DMS114 treated with DMSO at 0.1 percent for 48 hours (cell line): ENCODE data around the gene PUM2.

Source experiments
- DNase-seq: peaks from one replicate; lab custom pipeline; 2025; ENCODE audit not compliant: unreplicated experiment; lab: John Stamatoyannopoulos, UW

PUM2 gene

DNA sequence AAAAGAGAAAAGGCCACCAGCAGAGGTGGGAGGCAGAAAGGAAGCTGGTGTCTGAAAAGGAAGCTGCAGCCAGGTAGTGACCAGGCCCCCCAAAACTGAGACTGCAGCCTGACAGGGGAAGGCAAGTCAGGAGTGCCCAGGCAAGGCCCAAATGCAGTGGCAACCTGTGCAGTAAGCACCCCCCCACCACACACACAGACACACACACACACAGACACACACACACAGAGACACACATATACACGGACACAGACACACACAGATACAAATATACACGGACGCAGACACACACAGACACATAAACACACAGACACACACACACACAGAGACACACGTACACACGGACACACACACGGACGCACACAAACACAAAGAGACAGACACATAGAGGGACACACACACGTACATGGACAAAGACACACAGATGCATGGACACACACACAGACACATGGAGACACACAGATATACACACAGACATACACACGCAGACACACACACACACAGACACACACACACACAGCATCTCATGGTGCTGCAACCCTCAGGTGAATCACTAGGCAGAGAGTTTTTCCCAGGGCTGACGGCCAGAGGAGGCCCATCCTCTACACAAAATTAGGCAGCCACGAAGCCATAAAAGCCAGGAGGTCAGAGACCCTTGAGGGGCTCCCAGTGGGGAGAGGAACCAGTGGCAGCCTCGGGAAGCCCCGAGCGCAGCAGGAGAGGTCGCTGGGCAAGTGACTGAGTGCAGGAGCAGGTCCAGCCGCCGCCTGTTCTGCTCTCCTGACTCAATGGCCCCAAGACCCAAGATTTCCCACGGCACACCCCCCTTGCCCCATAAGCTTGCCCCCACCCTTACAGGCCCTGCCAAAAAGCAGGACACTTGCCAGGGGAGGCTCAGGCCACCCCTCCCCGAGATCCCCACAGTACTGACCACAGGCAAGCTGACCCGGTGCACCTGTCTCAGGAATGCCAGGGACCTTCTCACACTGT lies 132.0 kb downstream of the PUM2 start:
- DNase-seq = no peak

DNA sequence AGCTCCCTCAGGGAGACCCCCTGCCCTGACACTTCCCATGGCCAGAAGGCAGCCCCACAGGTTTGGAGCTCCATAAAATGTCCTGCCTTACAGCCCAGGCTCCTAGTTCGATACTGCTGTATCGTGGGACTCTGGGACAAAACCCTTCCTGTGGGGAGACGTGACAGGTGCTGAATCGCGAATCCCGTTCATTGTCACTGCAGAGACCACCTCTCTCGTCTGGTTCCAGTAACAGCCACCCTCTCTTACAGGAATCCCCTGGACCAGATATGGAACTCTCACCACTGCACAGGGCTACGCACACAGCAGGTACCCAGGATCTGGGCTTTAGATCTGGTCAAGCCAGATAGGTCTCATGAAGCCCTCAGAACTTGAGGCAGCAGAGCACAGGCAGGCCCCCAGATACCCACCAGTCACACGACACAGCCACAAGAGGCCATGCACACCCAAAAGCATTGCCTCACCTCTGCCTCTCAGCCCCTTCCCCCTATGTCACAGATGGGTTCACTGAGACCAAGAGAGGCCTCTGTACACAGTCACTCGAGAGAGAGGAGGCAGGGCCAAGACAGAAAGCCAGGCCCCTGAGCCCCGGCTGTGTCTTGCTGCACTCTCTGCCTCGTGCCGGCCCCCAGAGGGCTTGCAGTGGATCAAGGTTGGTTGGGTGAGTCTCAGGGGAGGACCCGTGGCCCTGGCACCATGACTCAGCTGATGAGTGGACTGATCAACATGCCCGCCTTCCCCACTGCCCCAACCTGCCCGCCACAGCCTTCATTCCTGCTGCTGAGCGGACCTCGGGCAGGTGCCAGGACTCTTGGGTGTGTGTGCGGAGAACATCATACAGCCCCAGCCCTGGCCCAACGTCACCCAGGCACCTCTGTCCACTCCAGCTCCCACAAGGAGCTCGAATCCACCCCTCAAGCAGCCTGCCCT lies 133.3 kb downstream of the PUM2 start:
- no peak for DNase-seq

DNA sequence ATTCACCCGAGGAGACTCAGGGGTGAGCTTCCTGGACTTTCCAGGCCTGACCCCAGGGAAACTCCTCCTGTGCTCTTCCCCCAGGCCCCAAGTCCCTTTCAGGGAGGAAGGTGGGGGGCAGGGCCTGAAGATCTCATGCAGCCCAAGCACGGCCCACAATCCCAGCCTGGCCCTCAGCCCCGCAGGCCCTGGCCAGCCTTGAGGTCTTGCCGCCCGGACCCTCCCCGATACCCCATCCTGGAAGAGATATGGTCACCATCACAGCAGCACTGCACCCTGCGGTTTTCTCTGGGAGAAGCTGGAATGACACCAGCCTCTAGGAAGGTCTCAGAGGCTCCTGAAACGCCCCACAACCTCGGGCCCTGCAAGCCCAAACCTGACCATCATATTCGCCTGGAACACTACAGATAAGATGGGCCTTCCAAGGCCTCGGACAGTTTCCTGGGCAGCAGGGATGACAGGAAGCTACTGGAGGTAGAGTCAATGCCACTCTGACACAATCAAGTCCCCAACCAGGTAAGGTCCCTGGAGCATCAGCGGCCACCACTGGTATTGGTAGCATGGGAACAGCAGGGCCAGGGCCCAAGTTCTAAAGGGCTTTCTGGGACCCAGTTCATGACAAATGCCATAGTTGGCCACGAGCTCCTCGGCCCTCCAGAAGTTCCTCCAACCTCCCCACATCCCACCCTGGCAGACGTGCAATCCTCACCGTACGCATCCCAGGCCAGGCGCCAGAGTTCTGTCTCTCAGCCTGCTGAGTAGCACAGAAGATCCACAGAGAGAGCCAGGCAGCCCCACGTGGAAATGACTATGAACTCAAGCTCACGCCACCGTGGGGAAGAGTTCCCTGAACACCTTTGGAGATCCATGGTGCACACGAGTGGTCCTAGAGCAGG lies 134.3 kb downstream of the PUM2 start:
- no peak for DNase-seq

DNA sequence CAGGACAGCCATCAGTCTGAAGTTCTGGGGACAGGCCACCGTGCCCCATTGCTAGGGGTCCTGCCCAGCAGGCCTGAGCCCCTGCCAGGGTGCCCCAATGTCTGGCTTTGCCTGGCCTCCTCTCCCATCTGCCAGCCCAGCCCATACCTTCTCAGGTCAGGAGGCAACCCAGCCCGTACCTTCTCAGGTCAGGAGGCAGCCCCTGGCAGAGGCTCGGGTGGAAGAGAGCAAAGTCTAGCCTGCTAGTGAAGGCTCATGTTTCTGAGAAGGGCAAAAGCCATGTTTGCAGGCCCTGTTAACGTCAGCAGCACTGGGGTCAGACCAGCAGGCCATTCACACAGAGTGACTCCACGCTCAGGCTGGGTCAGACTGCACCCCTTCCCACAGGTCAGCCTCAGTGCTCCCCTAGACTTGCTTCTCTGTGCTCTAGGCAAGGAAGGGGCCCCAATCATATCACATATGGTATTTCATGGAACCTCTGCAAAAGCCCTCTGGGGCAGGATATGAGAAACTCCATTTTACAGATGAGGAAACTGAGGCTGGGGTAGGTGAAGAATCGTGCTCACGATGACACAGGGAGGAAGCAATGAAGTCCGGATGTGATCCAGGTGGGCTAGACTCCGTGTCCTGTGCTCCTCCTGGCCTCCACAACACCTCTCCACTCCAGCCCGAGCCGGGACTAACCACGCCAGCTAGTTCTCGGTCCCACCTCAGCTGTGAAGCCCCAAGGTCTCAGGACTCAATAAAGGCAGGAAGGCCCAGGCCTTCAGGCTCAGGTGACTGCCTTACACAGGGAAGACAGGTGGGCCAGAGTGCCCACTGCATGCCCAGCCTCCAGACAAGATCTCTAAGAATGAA lies 135.2 kb downstream of the PUM2 start:
- DNase-seq = no peak

DNA sequence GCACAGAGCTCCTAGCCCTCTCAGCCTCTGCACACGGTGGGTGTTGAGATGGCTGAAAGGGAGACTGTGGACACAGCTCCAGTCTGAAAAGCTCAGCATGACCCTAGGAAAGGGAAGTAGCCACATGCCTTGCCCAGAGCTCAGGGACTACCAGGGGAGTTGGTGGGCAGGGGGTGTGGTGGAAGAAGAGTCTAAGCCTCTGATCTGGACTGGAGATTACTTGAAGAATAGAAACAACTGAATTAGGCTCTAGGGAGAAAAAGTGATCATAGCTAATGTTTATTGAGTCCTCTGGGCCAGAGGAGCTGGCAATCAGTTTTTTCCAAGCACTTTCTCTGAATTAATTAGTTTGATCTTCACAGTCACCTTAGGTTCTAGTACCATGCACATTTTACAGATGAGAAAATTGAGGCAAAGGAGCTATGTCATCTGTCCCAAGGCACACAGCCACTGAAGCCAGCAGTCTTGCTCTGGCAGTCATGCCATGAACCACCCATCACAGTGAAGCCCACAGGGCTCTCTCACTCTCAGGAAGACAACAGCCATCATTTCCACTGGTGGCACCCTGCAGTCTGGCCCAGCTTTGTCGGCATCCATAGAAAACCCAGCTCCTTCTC lies 136.0 kb downstream of the PUM2 start:
- no peak for DNase-seq

GRCh38 chr2:20213651-20214565 lies 136.7 kb downstream of the PUM2 start:
- DNase-seq = no peak

- DNase-seq = no peak
Observed at GRCh38 chr2:20212871-20213503, 137.7 kb downstream of the PUM2 start.

GRCh38 chr2:20212459-20212870 lies 138.2 kb downstream of the PUM2 start:
- DNase-seq = no peak

GRCh38 chr2:20211860-20212458 lies 138.7 kb downstream of the PUM2 start:
- no peak for DNase-seq

DNA sequence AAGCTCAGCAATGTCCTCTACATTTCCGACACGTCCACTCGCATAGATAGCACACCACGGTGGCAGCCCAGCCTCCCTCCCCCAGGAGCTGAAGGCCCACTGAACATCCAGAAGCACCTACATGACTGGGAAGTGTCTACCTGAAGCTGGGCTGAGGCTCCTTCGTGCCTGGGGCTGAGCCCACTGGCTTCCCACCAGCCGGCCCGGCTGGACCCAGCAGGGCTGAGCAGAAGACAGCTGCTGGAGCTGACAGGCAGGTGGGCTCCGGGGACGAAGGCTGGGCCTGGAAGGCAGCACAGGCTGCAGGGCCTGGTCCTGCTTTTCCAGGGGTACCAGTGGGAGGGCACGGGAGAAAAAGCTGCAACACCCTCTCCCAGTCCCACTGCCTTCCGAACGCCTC lies 139.2 kb downstream of the PUM2 start:
- no peak for DNase-seq

- DNase-seq = no peak
Observed at GRCh38 chr2:20210462-20210861, 140.2 kb downstream of the PUM2 start.

DNA sequence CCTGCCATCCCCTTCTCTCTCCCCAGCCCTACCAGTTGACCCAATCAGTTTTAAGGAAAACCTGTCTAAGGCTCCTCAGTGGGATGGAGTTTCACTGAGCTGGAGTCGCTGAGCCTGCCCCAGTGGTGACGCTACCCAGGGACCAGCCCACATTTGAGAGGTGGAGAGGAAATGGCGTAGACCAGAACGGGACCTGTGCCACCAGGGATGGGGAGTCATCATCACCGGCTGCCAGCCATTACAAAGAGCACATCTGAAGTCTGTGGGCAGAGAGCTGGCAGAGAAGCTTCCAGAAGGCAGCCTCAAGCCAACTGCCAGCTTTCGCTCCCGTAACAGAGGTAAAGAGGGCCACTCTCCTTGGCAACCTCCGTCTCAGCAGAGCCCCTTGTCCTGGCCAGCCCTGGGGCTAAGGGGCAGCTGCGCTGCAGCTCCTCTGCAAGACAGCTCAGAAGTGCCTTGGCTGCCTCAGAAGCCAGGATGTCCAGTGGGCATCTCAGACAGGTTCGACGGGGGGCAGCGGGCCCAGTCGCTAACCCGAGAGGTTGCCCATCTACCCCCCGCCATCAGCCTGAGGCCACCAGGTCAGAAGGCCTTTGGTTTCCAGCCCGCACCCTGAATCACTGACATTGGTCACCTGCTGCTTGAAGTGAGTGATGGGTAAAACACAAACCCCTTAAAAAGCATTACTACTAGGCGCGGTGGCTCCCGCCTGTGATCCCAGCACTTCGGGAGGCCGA lies 141.1 kb downstream of the PUM2 start:
- no peak for DNase-seq

- no peak for DNase-seq
Observed at GRCh38 chr2:20208476-20208859, 142.2 kb downstream of the PUM2 start.

DNA sequence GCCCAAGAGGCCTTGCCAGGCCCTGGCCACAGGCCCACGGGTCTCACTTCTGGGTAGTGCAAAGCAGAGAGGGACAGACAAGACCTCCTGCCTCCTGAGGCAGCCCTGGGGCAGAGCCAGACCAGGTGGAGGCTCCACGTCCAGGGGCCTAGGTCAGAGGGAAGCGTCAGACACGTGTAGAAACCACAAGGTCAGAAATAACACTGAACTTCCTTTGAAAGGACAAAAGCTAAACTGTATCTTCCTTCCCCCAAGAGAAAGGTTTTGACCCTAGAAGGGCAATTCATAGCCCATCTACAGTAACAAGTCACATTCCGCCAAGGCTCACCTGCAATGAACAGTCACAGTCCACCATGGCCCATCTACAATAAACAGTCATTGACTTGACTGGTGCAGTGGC lies 143.6 kb downstream of the PUM2 start:
- DNase-seq = no peak

DNA sequence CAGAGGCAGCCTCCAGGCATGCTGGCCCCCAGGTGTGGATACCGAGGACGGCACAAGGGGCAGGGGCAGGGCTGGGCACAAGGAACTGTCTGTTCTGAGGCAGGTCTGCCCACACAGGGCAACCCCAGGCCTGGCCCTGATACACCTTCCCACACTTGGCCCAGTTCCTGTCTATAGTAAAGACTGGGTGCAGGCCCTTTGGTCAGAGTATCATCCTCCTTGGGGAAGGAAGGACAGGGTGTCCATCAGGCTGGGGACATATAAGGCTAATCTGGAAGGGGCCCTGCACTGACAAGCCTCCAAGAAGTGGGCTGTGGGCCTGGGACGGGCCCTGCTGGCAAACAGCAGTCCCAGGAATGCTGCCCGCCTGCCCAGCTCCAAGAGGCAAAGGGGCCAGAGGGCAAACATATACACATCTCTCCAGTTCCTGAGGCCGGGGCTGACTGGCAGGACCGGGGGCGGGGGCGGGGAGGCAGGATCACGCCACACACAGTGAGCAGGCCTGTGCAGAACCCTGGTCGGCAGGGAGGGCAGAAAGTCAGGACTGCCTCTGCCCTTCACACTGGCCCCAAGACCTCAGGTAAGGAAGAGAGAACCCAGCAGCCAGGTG lies 144.6 kb downstream of the PUM2 start:
- DNase-seq = no peak

GRCh38 chr2:20205069-20205468 lies 145.6 kb downstream of the PUM2 start:
- DNase-seq = no peak
